Ishikawa (cell line): ENCODE data around the gene FUNDC2.

Source experiments
- CEBPB ChIP-seq: IDR thresholded peaks from 2 replicates; pipeline ENCODE4 v1.6.1; 2012
- CREB1 ChIP-seq: IDR thresholded peaks from 2 replicates; pipeline ENCODE4 v1.6.1; 2012; ENCODE audit warnings: low read depth
- EGR1 ChIP-seq: IDR thresholded peaks from 2 replicates; pipeline ENCODE4 v1.6.1; 2012
- EP300 ChIP-seq: IDR thresholded peaks from 2 replicates; pipeline ENCODE4 v1.6.1; 2012; ENCODE audit warnings: borderline replicate concordance
- FOXM1 ChIP-seq: IDR thresholded peaks from 2 replicates; pipeline ENCODE4 v1.6.1; 2012; ENCODE audit warnings: low read depth, borderline replicate concordance
- MAX ChIP-seq: IDR thresholded peaks from 2 replicates; pipeline ENCODE4 v1.6.1; 2012
- NFIC ChIP-seq: IDR thresholded peaks from 2 replicates; pipeline ENCODE4 v1.6.1; 2012
- RAD21 ChIP-seq: IDR thresholded peaks from 2 replicates; pipeline ENCODE4 v1.6.1; 2012; ENCODE audit warnings: low read depth
- REST ChIP-seq: IDR thresholded peaks from 2 replicates; pipeline ENCODE4 v1.6.1; 2012; ENCODE audit warnings: low read depth, mild to moderate bottlenecking
- TAF1 ChIP-seq: IDR thresholded peaks from 2 replicates; pipeline ENCODE4 v1.6.1; 2012; ENCODE audit warnings: low read depth, mild to moderate bottlenecking
- TCF12 ChIP-seq: IDR thresholded peaks from 2 replicates; pipeline ENCODE4 v1.6.1; 2012; ENCODE audit warnings: low read depth
- TEAD4 ChIP-seq: IDR thresholded peaks from 2 replicates; pipeline ENCODE4 v1.6.1; 2012
- USF1 ChIP-seq: IDR thresholded peaks from 2 replicates; pipeline ENCODE4 v1.6.1; 2012
- YY1 ChIP-seq: IDR thresholded peaks from 2 replicates; pipeline ENCODE4 v1.6.1; 2012; ENCODE audit warnings: low read depth
- ZBTB7A ChIP-seq: IDR thresholded peaks from 2 replicates; pipeline ENCODE4 v1.6.1; 2012; ENCODE audit warnings: low read depth

Gene FUNDC2

GRCh38 chrX:154991476-154991875, 35.2 kb upstream of the FUNDC2 start:
- no peak for TF ChIP-seq CREB1

- TF ChIP-seq REST, result no peak
Measured at GRCh38 chrX:154998204-154998880, 28.3 kb upstream of the FUNDC2 start.

- TF ChIP-seq ZBTB7A (no peak), FOXM1 (no peak)
Measured at GRCh38 chrX:155000841-155001240, 25.8 kb upstream of the FUNDC2 start.

GRCh38 chrX:155001873-155002272, 24.8 kb upstream of the FUNDC2 start:
- TF ChIP-seq EP300, result no peak
- no peak for TF ChIP-seq USF1
- no peak for TF ChIP-seq MAX
- TF ChIP-seq NFIC, result no peak
- no peak for TF ChIP-seq EGR1
- no peak for TF ChIP-seq YY1
- TF ChIP-seq TCF12, result no peak
- no peak for TF ChIP-seq TEAD4
- TF ChIP-seq CEBPB, result no peak
- no peak for TF ChIP-seq CREB1
- no peak for TF ChIP-seq ZBTB7A
- TF ChIP-seq REST, result no peak
- no peak for TF ChIP-seq TAF1
- no peak for TF ChIP-seq FOXM1
- no peak for TF ChIP-seq RAD21

- TF ChIP-seq REST, result no peak
Measured at GRCh38 chrX:155005190-155005589, 21.5 kb upstream of the FUNDC2 start.

GRCh38 chrX:155009994-155010472, 16.6 kb upstream of the FUNDC2 start:
- no peak for TF ChIP-seq NFIC
- TF ChIP-seq CEBPB, result no peak
- TF ChIP-seq TCF12, result no peak
- TF ChIP-seq TEAD4, result no peak
- no peak for TF ChIP-seq FOXM1
- TF ChIP-seq REST, result no peak
- no peak for TF ChIP-seq TAF1
- TF ChIP-seq EGR1, result no peak
- TF ChIP-seq YY1, result no peak
- TF ChIP-seq MAX, result no peak
- TF ChIP-seq EP300, result no peak
- TF ChIP-seq CREB1, result no peak
- no peak for TF ChIP-seq RAD21
- TF ChIP-seq USF1, result no peak
